Adipose tissue (tissue), 3 donors: ENCODE data around the gene UBA6. TPM values are rescaled to one million over a fixed set of nuclear protein-coding genes. Genes with fewer than 3 reads are reported as not detected.
"Not testable (repeated sequence)": the region's sequence is repeated elsewhere in the genome, so short reads cannot be mapped to it uniquely, and the experiment has no call there.

Experiments
- H3K27ac ChIP-seq: one replicate; pipeline ENCODE4 v1.5.1; 2013; ENCODE audit warnings: low read depth, low read length
- whole genome bisulfite sequencing, 3 donors: extraction: QIAGEN DNeasy Blood & Tissue Kit; methylation state at CpG; one replicate each; pipeline ENCODE4 v1.1.7; 2013; 5-methylcytosine and 5-hydroxymethylcytosine counted together
- polyA plus RNA-seq, 3 donors: library from polyadenylated mRNA; stranded (reverse); fragments of 200-250 nt; gene quantifications; one replicate each; pipeline ENCODE4 v1.2.3, GENCODE V29; 2013
- donor health status: healthy with polysubstance abuse.
- donor health status: Bipolar disorder and iron deficiency.
- donor health status: healthy.

The UBA6 gene
- polyA plus RNA-seq, 3 donors = 3.2 to 13.7 (median 9.9) TPM

DNA sequence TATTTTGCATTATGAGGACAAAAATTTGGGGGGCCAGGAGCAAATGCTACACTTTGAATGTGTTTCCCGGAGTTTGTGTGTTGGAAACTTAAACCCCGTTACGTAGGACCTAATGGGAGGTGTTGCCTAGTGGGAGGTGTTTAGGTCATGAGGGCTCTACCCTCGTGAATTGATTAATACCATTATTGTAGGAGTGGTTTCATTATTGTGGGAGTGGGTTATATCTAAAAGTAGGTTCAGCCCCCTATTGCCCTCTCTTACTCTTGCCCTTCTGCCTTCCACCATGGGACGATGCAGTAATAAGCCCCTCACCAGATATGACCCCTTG, 15.5 kb downstream of the UBA6 start:
- WGBS, 3 donors = 96 to 99% (median 97%) methylated on average over 5 of the region's 5 CpGs

DNA sequence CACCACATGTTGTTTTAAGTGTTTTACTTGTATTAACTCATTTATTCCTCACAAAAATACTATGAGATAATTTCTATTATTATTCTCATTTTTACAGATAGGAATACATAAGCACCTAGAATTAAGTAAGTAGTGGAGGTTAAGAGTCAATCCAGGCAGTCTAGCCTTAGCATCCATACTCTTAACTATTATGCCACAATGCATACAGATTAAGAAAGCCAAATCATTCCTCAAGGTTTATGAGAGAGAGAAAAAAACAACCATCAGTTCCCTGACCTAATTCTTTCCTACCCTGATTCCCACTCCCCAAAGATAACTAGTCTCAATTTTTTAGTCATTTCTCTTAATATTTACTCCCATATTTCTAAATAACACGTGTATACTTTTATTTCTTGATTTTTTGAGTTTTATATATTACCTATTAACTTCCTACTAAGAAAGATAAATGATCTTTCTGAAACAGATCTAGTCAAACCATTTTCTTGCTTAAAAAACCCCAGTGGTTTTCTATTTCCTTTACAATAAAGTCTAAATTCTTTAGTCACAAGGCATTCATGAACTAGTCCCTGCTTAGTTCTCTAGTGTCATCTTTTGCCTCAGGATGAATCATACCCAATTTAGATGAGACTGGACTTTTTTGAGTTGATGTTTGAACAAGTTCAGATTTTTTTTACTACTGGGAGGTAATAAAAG, 16.0 kb downstream of the UBA6 start:
- WGBS, 3 donors = 43 to 94% (median 94%) methylated on average over 1 of the region's 1 CpG
- no peak overlapping the region for H3K27ac ChIP-seq

More for the DNA sequence above, 15.5 kb downstream of the UBA6 start:
- no peak overlapping the region for H3K27ac ChIP-seq

DNA sequence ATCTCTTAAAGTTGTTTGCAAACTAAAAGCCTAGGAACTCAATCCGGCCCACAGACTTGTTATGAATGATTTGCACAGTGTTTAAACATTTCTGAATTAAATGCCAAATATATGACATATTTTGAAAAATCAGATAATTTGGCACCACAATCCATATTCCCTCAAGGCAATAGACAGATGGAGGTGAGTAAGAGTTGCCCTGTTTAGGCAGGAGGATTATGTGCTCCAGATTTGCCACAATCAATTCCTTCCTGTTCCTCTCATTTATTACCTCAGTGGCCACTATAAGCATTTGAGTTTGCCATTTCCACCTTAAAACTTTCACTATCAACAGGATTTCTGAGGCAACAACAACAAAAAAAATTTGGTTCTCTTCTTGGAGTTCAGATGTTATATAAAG, 18.7 kb downstream of the UBA6 start:
- no peak overlapping the region for H3K27ac ChIP-seq
- WGBS, 3 donors = 28 to 96% (median 91%) methylated on average over 1 of the region's 1 CpG

DNA sequence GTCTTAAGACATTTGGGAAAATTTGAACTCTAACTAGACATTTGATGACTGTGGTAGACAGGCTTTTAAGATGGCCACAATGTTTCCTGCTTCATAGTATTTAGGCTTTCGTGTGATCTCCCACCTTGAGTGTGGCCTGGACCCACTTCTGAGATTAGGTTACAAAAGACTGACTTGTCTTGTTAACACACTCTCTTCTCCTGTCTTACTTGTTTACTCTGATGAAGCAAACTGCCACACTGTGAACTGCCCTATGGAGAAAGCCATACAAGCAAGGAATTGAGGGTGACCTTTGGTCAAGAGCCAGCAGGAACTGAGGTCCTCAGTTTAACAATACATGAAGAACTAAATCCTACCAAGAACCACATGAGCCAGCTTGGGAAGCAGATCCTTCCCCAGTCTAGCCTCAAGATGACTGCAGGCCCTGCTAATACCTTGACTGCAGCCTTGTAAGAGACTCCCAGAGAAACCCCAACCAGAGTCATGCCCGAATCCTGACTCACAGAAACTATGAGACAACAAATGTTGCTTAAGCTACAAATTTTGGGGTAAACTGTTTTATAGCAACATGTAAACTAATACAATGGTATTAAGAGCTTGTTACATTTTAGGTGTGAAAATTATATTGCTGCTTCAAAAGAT, 20.3 kb downstream of the UBA6 start:
- WGBS, 3 donors = 93 to 97% (median 94%) methylated on average over 2 of the region's 2 CpGs
- H3K27ac ChIP-seq = no peak overlapping the region

- no peak overlapping the region for H3K27ac ChIP-seq
- WGBS, 3 donors = 52 to 95% (median 93%) methylated on average over 2 of the region's 2 CpGs
Observed at GRCh38 chr4:67678612-67679011, 22.3 kb downstream of the UBA6 start.

DNA sequence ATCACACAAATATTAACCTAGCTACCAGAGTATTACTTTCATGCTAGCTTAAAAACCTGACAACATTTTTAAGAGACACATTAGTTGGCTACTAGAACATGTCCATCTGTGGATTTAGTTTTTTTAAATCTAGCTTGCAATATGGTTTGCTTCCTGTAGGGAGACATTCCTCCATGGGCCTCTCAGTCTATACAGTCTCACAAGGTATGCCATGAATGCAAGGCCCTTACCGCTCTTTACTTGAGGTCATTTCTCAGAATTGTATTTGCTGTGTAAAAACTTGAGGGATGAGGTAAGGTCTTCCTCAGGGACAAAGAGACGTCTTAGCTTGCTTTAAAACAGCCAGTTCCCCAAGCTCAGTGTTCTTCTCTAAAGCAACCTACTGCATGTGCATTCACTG, 26.9 kb downstream of the UBA6 start:
- no peak overlapping the region for H3K27ac ChIP-seq
- WGBS, 3 donors = 92 to 95% (median 93%) methylated on average over 2 of the region's 2 CpGs

DNA sequence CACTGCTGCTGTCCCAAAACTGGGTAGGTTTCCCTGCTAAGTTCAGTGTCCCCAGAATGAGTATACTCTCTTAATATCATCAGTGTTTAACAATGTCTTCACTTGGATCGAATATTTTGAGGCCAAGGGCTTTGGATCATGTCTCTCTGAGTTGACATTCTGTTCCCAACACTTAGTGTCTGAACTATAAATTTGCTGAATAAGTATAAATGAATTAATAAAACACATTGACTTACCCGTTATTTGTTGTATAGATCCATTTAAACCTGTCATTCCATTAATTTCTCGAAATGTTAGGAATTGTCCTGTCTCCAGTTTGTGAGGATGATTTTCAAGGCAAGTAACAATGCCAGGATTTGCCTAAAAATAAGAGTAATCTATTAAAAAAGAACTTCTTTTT, 32.6 kb downstream of the UBA6 start:
- 95 to 98% (median 96%) methylated on average over 3 of the region's 3 CpGs for WGBS, 3 donors
- no peak overlapping the region for H3K27ac ChIP-seq

- WGBS, 3 donors = 98 to 100% (median 98%) methylated on average over 4 of the region's 4 CpGs
- no peak overlapping the region for H3K27ac ChIP-seq
Observed at GRCh38 chr4:67660418-67660817, 40.5 kb downstream of the UBA6 start.

DNA sequence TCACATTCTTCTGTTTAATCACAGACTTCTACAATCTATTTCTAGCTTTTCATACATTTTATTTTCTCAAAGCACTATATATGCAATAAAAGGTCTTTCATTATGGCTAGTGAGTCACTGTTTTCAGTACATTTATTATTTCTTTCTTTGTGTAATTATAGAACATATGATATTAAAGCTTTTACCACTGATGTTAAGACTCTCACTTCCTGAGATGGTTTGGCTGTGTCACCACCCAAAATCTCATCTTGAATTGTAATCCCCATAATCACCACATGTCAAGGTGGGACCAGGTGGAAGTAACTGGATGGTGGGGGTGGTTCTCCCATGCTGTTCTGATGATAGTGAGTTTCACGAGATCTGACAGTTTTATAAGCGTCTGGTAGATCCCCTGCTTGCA, 41.9 kb downstream of the UBA6 start:
- no peak overlapping the region for H3K27ac ChIP-seq
- 95 to 98% (median 97%) methylated on average over 2 of the region's 2 CpGs for WGBS, 3 donors

DNA sequence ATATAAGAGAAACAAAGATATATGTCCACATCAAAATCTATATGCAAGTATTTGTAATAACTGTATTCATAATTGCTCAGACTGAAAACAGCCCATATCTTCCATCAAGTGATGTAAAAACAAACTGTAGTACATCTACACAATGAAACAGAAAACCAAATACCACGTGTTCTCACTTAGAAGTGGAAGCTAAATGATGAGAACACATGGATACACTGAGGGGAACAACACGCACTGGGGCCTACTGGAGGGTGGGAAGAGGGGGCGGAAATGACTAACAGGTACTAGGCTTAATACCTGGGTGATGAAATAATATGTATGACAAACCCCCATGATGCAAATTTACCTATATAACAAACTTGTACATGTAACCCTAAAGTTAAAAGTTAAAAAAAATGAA, 42.7 kb downstream of the UBA6 start:
- H3K27ac ChIP-seq = no peak overlapping the region
- 64 to 94% (median 84%) methylated on average over 3 of the region's 3 CpGs for WGBS, 3 donors

- H3K27ac ChIP-seq = no peak overlapping the region
Observed at GRCh38 chr4:67651536-67651935, 49.4 kb downstream of the UBA6 start.

GRCh38 chr4:67638136-67638535, 62.8 kb downstream of the UBA6 start:
- 56 to 94% (median 72%) methylated on average over 5 of the region's 5 CpGs for WGBS, 3 donors
- H3K27ac ChIP-seq = no peak overlapping the region

DNA sequence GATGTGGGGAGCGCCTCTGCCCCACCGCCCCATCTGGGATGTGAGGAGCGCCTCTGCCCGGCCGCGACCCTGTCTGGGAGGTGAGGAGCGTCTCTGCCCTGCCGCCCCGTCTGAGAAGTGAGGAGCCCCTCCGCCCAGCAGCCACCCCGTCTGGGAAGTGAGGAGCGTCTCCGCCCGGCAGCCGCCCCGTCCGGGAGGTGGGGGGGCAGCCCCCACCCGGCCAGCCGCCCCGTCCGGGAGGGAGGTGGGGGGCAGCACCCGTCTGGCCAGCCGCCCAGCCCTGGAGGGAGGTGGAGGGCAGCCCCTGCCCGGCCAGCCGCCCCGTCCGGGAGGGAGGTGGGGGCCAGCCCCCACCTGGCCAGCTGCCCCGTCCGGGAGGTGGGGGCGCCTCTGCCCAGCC, 64.0 kb downstream of the UBA6 start:
- 91 to 98% (median 96%) methylated on average over 10 to 30 of the region's 30 CpGs for WGBS, 3 donors

GRCh38 chr4:67635331-67635730, 65.6 kb downstream of the UBA6 start:
- H3K27ac ChIP-seq = no peak overlapping the region
- 95 to 96% (median 96%) methylated on average over 2 of the region's 2 CpGs for whole genome bisulfite sequencing, 3 donors

More for the DNA sequence above, 64.0 kb downstream of the UBA6 start:
- not testable (repeated sequence) for H3K27ac ChIP-seq

- 87 to 96% (median 93%) methylated on average over 2 of the region's 2 CpGs for WGBS, 3 donors
- H3K27ac ChIP-seq = no peak overlapping the region
Observed at GRCh38 chr4:67634741-67635140, 66.2 kb downstream of the UBA6 start.

DNA sequence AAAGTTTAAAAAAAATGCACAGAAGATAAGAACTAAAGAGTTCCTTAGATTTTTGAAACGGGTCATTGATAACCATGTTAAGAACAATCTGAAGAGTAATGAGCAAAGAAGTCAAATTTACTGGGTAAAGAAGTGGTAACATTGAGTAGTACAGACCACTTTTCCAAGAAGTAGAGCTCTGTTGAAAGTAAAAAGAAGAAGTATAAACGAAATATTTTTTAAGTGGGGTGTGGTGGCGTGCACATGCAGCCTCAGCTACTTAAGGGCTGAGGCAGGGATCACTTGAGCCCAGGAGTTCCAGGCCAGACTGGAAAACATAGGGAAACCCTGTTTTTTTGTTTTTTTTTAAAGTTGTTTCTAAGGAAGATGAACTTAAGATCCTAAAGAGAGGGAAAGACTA, 68.5 kb downstream of the UBA6 start:
- H3K27ac ChIP-seq = no peak overlapping the region
- 44 to 77% (median 68%) methylated on average over 3 of the region's 3 CpGs for WGBS, 3 donors

- 46 to 85% (median 85%) methylated on average over 3 of the region's 3 CpGs for WGBS, 3 donors
- H3K27ac ChIP-seq = no peak overlapping the region
Observed at GRCh38 chr4:67624939-67625338, 76.0 kb downstream of the UBA6 start.

DNA sequence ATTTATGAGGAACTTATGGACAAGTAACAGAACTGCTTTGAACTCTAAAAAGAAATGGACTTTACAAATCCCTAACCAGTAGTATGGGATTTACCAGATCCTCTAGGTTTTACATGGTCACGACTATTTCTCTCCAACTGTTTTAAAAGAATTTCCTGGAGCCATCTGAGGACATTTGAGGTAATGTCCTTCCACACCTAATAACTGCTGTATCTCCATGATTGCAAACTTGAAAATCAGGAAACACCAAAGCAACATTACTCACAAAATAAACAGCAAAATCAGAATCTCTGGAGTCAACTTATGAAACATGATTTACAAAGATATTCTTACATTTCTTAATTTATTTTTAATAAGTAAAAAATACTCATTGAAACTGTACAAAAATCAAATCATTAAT, 84.5 kb downstream of the UBA6 start:
- WGBS, 3 donors = 58 to 93% (median 90%) methylated on average over 1 of the region's 1 CpG
- H3K27ac ChIP-seq = no peak overlapping the region

DNA sequence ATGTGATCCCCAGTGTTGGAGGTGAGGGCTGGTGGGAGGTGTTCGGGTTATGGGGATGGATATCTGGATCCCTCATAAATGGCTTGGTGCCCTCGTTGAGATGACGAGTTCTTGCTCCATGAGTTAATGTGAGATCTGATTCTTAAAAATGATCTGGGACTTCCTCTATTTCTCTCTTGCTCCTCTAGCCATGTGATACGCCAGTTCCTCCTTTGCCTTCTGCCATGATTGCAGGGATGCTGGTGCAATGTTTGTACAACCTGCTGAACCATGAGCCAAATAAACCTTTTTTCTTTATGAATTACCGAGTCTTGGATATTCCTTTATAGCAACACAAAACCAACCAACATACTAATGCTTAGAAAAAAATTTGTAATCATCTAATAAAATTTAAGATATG, 85.8 kb downstream of the UBA6 start:
- no peak overlapping the region for H3K27ac ChIP-seq
- 87 to 98% (median 89%) methylated on average over 5 of the region's 5 CpGs for WGBS, 3 donors

GRCh38 chr4:67614186-67614585, 86.8 kb downstream of the UBA6 start:
- 66 to 99% (median 99%) methylated on average over 4 of the region's 4 CpGs for WGBS, 3 donors
- H3K27ac ChIP-seq = no peak overlapping the region
